Fibroblast of lung (primary cell): ENCODE results near the gene SORD. TPM values are rescaled to one million over a fixed set of nuclear protein-coding genes. Genes with fewer than 3 reads are reported as not detected.
"Not testable (repeated sequence)": the region's sequence is repeated elsewhere in the genome, so short reads cannot be mapped to it uniquely, and the experiment has no call there.

Source experiments
- DNase-seq, 2 donors: peaks; one replicate each; pipeline versions ENCODE4 v3.0.0 to v3.0.0-alpha.2; 2010; ENCODE audit warnings: low read depth in 2 of 2
- H2AFZ ChIP-seq: 2 replicates; pipeline ENCODE4 v1.5.1; 2012; ENCODE audit warnings: low read length, control low read depth, inconsistent platforms
- H3K27ac ChIP-seq: 2 replicates; pipeline ENCODE4 v1.5.1; 2011; ENCODE audit warnings: low read length, control low read depth; ENCODE audit not compliant: insufficient read depth
- H3K27me3 ChIP-seq: 2 replicates; pipeline ENCODE4 v1.5.1; 2011; ENCODE audit warnings: mild to moderate bottlenecking, low read length; ENCODE audit not compliant: control insufficient read depth, insufficient read depth
- H3K36me3 ChIP-seq: 2 replicates; pipeline ENCODE4 v1.5.1; 2011; ENCODE audit warnings: low read length; ENCODE audit not compliant: control insufficient read depth, insufficient read depth
- H3K4me1 ChIP-seq: 2 replicates; pipeline ENCODE4 v1.5.1; 2011; ENCODE audit warnings: low read length; ENCODE audit not compliant: control insufficient read depth, insufficient read depth; ENCODE audit errors: extremely low read depth
- H3K4me2 ChIP-seq: 2 replicates; pipeline ENCODE4 v1.5.1; 2011; ENCODE audit warnings: low read length, control low read depth; ENCODE audit not compliant: insufficient read depth; ENCODE audit errors: extremely low read depth
- H3K4me3 ChIP-seq, 4 experiments: fragments of 200-600 bp in 1 of 4; sonication (generic) in 1 of 4; replicated peaks in 1 of 4; 2 replicates each; pipeline ENCODE4 v1.5.1; 2011 to 2016; ENCODE audit warnings: low read length in 4 of 4, low read depth in 3 of 4, mild to moderate bottlenecking in 3 of 4, control low read depth in 2 of 4, inconsistent platforms in 1 of 4, mixed read lengths in 1 of 4; ENCODE audit not compliant: insufficient read depth in 1 of 4; ENCODE audit errors: control extremely low read depth in 1 of 4
- H3K79me2 ChIP-seq: 2 replicates; pipeline ENCODE4 v1.5.1; 2012; ENCODE audit warnings: mild to moderate bottlenecking, low read length, inconsistent platforms; ENCODE audit not compliant: control insufficient read depth, insufficient read depth
- H3K9ac ChIP-seq: 2 replicates; pipeline ENCODE4 v1.5.1; 2011; ENCODE audit warnings: mild to moderate bottlenecking, low read length, control low read depth; ENCODE audit not compliant: insufficient read depth
- H3K9me3 ChIP-seq: 2 replicates; pipeline ENCODE4 v1.5.1; 2012; ENCODE audit warnings: low read depth, low read length; ENCODE audit not compliant: control insufficient read depth, insufficient read depth
- H4K20me1 ChIP-seq: 2 replicates; pipeline ENCODE4 v1.5.1; 2011; ENCODE audit warnings: low read length; ENCODE audit not compliant: control insufficient read depth, insufficient read depth; ENCODE audit errors: extremely low read depth
- EZH2 ChIP-seq: IDR thresholded peaks from 2 replicates; pipeline ENCODE4 v1.5.1; 2012; ENCODE audit warnings: low read length, control low read depth, mild to moderate bottlenecking; ENCODE audit errors: missing control alignments
- polyA plus RNA-seq, 2 donors: library from polyadenylated mRNA; depleted of rRNA in 1 of 2; stranded (reverse) in 1 of 2; unstranded in 1 of 2; fragments of >200 nt; gene quantifications; 2 replicates each; pipeline ENCODE4 v1.2.1, GENCODE V29; 2011 to 2012; ENCODE audit warnings: missing spikeins in 1 of 2
- total RNA-seq: library from RNA; depleted of rRNA; stranded (reverse); fragments of >200 nt; gene quantifications from 2 replicates; pipeline ENCODE4 v1.2.1, GENCODE V29; 2014
- TF ChIP-seq, protein P1 (sequence below), 2 donors: IDR thresholded peaks in 1 of 2; conservative IDR thresholded peaks in 1 of 2; 1 replicate in 1 of 2; 2 replicates in 1 of 2; pipeline ENCODE4 v1.5.1; 2011 to 2012; ENCODE audit warnings: low read length in 2 of 2, control low read depth in 1 of 2, inconsistent platforms in 1 of 2, low read depth in 1 of 2, mild to moderate bottlenecking in 1 of 2

The SORD gene
- total and polyA plus RNA-seq, 2 donors (not counting 1 experiment from before 2014, with no cell fraction given) = 8.9 to 13.0 TPM

- no peaks in the 10 kb centered on the region for H3K9me3 ChIP-seq
- H3K4me2 ChIP-seq = no peak overlapping the region
- no peak overlapping the region for H3K27ac ChIP-seq
- no peaks in the 10 kb centered on the region for H4K20me1 ChIP-seq
- TF ChIP-seq, protein P1, sequence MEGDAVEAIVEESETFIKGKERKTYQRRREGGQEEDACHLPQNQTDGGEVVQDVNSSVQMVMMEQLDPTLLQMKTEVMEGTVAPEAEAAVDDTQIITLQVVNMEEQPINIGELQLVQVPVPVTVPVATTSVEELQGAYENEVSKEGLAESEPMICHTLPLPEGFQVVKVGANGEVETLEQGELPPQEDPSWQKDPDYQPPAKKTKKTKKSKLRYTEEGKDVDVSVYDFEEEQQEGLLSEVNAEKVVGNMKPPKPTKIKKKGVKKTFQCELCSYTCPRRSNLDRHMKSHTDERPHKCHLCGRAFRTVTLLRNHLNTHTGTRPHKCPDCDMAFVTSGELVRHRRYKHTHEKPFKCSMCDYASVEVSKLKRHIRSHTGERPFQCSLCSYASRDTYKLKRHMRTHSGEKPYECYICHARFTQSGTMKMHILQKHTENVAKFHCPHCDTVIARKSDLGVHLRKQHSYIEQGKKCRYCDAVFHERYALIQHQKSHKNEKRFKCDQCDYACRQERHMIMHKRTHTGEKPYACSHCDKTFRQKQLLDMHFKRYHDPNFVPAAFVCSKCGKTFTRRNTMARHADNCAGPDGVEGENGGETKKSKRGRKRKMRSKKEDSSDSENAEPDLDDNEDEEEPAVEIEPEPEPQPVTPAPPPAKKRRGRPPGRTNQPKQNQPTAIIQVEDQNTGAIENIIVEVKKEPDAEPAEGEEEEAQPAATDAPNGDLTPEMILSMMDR (conservative IDR thresholded peaks at IDR 0.05 in 1 of 2, IDR thresholded peaks at IDR 0.05 in 1 of 2; ENCODE audit: low read depth in 1 of 2, low read length in 2 of 2) = no peak
- TF ChIP-seq EZH2 = no peak
- no peak for DNase-seq
- H3K79me2 ChIP-seq = no peaks in the 10 kb centered on the region
- H2AFZ ChIP-seq = no peak overlapping the region
- no peaks in the 10 kb centered on the region for H3K27me3 ChIP-seq
- no peak overlapping the region for H3K4me3 ChIP-seq
- H3K9ac ChIP-seq = no peak overlapping the region
- no peaks in the 10 kb centered on the region for H3K4me1 ChIP-seq
- H3K36me3 ChIP-seq = no peaks in the 10 kb centered on the region
These were observed 13.9 kb upstream of the SORD start for GRCh38 chr15:45009046-45009445.

- H3K9me3 ChIP-seq, H3K27me3 ChIP-seq, H3K9ac ChIP-seq, H3K27ac ChIP-seq, H3K4me1 ChIP-seq, H3K4me3 ChIP-seq, H3K79me2 ChIP-seq, DNase-seq, H4K20me1 ChIP-seq, H2AFZ ChIP-seq, H3K4me2 ChIP-seq, H3K36me3 ChIP-seq: not testable (repeated sequence)
These were observed 7.9 kb upstream of the SORD start for GRCh38 chr15:45015114-45015513.

DNA sequence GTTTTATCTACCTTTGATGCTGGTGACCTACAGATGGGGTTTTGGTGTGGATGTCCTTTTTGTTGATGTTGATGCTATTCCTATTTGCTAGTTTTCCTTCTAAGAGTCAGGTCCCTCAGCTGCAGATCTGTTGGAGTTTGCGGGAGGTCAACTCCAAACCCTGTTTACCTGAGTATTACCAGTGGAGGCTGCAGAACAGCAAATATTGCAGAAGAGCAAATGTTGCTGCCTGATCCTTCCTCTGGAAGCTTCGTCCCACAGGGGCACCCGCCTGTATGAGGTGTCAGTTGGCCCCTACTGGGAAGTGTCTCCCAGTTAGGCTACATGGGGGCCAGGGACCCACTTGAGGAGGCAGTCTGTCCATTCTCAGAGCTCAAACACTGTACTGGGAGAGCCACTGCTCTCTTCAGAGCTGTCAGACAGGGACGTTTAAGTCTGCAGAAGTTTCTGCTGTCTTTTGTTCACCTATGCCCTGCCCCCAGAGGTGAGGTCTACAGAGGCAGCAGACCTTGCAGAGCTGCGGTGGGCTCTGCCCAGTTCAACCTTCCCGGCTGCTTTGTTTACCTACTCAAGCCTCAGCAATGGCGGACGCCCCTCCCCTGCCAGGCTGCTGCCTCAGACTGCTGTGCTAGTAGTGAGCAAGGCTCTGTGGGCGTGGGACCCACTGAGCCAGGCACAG is 2.6 kb upstream of the SORD start:
- H3K9me3 ChIP-seq, H3K9ac ChIP-seq, DNase-seq, H2AFZ ChIP-seq, H3K36me3 ChIP-seq, H3K79me2 ChIP-seq, H3K27me3 ChIP-seq, H3K27ac ChIP-seq, H3K4me2 ChIP-seq, H3K4me3 ChIP-seq, H4K20me1 ChIP-seq, H3K4me1 ChIP-seq: not testable (repeated sequence)

GRCh38 chr15:45020901-45021259 is 2.1 kb upstream of the SORD start:
- not testable (repeated sequence) for H3K4me1 ChIP-seq, H3K27me3 ChIP-seq, H4K20me1 ChIP-seq, DNase-seq, H3K27ac ChIP-seq, H3K4me3 ChIP-seq, H2AFZ ChIP-seq, H3K36me3 ChIP-seq, H3K9me3 ChIP-seq, H3K79me2 ChIP-seq, H3K9ac ChIP-seq, H3K4me2 ChIP-seq
